Smooth muscle cell (in vitro differentiated cells): ENCODE data around the gene CACHD1. TPM values are rescaled to one million over a fixed set of nuclear protein-coding genes. Genes with fewer than 3 reads are reported as not detected.
"Not testable (repeated sequence)": the region's sequence is repeated elsewhere in the genome, so short reads cannot be mapped to it uniquely, and the experiment has no call there.

ENCODE experiments used
- DNase-seq: peaks from one replicate; lab custom pipeline; 2025; ENCODE audit not compliant: unreplicated experiment; lab: John Stamatoyannopoulos, UW
- H2AFZ ChIP-seq: fragments of 200-600 bp; sonication (generic); 2 replicates; pipeline ENCODE4 v1.6.0; 2016; ENCODE audit warnings: antibody characterized with exemption, low read depth, mild to moderate bottlenecking
- H3F3A ChIP-seq: fragments of 200-600 bp; sonication (generic); 2 replicates; pipeline ENCODE4 v1.6.0; 2017; ENCODE audit warnings: antibody characterized with exemption, low read depth
- H3K27ac ChIP-seq: fragments of 200-600 bp; sonication (generic); 2 replicates; pipeline ENCODE4 v1.5.1; 2016; ENCODE audit warnings: low read depth, mild to moderate bottlenecking
- H3K27me3 ChIP-seq: fragments of 200-600 bp; sonication (generic); 2 replicates; pipeline ENCODE4 v1.6.1; 2016; ENCODE audit warnings: low read depth, mild to moderate bottlenecking
- H3K36me3 ChIP-seq: fragments of 200-600 bp; sonication (generic); 2 replicates; pipeline ENCODE4 v1.5.1; 2016; ENCODE audit warnings: low read depth
- H3K4me1 ChIP-seq: fragments of 200-600 bp; sonication (generic); 2 replicates; pipeline ENCODE4 v1.5.1; 2016; ENCODE audit warnings: low read depth
- H3K4me2 ChIP-seq: fragments of 200-600 bp; sonication (generic); 2 replicates; pipeline ENCODE4 v1.6.0; 2016; ENCODE audit warnings: mild to moderate bottlenecking
- H3K4me3 ChIP-seq: fragments of 200-600 bp; sonication (generic); 2 replicates; pipeline ENCODE4 v1.5.1; 2016; ENCODE audit warnings: mild to moderate bottlenecking
- H3K79me2 ChIP-seq: fragments of 200-600 bp; sonication (generic); 2 replicates; pipeline ENCODE4 v1.6.0; 2016; ENCODE audit warnings: low read depth, mild to moderate bottlenecking
- H3K9ac ChIP-seq: fragments of 200-600 bp; sonication (generic); 2 replicates; pipeline ENCODE4 v1.6.0; 2016; ENCODE audit warnings: low read depth
- H3K9me3 ChIP-seq: fragments of 200-600 bp; sonication (generic); replicated peaks from 2 replicates; pipeline ENCODE4 v1.5.1; 2016; ENCODE audit warnings: low read depth
- H4K20me1 ChIP-seq: fragments of 200-600 bp; sonication (generic); 2 replicates; pipeline ENCODE4 v1.6.0; 2016; ENCODE audit warnings: low read depth
- WGBS: methylation state at CpG from one replicate; pipeline ENCODE4 v1.1.7; 2016; ENCODE audit warnings: low lambda C conversion rate; 5-methylcytosine and 5-hydroxymethylcytosine counted together
- polyA plus RNA-seq: library from polyadenylated mRNA; unstranded; fragments of >200 nt; fragmentation: Nextera tagmentation; extraction: Ambion mirVana; gene quantifications from 2 replicates; pipeline ENCODE4 v1.2.1, GENCODE V29; 2016
- total RNA-seq: library from RNA; depleted of rRNA; stranded (reverse); fragments of >200 nt; gene quantifications from 2 replicates; pipeline ENCODE4 v1.2.3, GENCODE V29; 2014
- TF ChIP-seq, protein P1 (sequence below): fragments of 200-600 bp; sonication (generic); IDR thresholded peaks from 2 replicates; pipeline ENCODE4 v1.5.1; 2017; ENCODE audit warnings: borderline replicate concordance, mild to moderate bottlenecking, antibody characterized with exemption; ENCODE audit not compliant: insufficient read depth, poor library complexity, severe bottlenecking

CACHD1 gene
- total and polyA plus RNA-seq, 2 experiments from 2014 or later = 12.9 to 20.8 TPM

DNA sequence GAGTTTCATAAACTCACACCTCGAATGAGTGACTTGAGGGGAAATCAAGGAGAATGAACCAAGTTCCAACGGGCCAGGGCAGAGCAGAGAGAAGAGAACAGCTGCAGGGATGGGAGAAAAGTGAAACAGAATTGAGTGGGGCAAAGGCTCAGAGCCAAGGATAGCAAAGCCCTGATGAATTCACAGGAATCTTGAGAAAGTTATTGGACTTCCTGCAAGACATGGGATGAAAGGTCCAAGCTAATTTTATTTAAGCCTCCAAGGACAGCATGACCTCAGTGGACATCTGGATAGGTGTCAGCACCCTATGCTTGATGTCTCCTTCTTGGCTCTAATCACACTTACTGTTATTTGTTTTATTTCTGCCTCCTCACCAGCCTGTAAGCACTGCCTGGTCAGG is 232.0 kb downstream of the CACHD1 start:
- Histone ChIP-seq H3K27me3 (no peaks in the 10 kb centered on the region), H3K36me3 (no peaks in the 10 kb centered on the region), H2AFZ (no peak overlapping the region), H3K27ac (no peak overlapping the region), H3K4me2 (no peak overlapping the region), H3K9ac (no peak overlapping the region), H3F3A (no peaks in the 10 kb centered on the region), H3K4me1 (peaks cover 4% of the 10 kb centered on the region), H3K4me3 (no peak overlapping the region), H4K20me1 (no peaks in the 10 kb centered on the region), H3K9me3 (no peaks in the 10 kb centered on the region), H3K79me2 (no peaks in the 10 kb centered on the region)
- TF ChIP-seq, protein P1, sequence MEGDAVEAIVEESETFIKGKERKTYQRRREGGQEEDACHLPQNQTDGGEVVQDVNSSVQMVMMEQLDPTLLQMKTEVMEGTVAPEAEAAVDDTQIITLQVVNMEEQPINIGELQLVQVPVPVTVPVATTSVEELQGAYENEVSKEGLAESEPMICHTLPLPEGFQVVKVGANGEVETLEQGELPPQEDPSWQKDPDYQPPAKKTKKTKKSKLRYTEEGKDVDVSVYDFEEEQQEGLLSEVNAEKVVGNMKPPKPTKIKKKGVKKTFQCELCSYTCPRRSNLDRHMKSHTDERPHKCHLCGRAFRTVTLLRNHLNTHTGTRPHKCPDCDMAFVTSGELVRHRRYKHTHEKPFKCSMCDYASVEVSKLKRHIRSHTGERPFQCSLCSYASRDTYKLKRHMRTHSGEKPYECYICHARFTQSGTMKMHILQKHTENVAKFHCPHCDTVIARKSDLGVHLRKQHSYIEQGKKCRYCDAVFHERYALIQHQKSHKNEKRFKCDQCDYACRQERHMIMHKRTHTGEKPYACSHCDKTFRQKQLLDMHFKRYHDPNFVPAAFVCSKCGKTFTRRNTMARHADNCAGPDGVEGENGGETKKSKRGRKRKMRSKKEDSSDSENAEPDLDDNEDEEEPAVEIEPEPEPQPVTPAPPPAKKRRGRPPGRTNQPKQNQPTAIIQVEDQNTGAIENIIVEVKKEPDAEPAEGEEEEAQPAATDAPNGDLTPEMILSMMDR = no peak
- DNase-seq = no peak
- WGBS = 91% methylated on average over 2 of the region's 2 CpGs

DNA sequence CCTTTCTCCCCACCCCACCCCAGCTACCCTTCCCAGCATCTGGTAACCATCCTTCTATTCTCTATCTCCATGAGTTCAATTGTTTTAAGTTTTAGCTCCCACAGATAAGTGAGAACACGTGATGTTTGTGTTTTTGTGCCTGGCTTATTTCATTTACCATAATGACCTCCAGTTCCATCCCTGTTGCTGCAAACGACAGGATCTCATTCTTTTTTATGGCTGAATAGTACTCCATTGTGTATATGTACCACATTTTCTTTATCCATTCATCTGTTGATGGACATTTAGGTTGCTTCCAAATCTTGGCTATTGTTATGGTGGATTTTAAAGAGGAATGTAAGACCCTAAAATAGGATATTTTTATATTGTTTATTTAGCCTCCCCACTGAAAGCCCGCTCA is 232.7 kb downstream of the CACHD1 start:
- not testable (repeated sequence) for H3F3A ChIP-seq, H3K9me3 ChIP-seq, H4K20me1 ChIP-seq, DNase-seq, H3K4me3 ChIP-seq, H3K27me3 ChIP-seq, H3K4me2 ChIP-seq, H3K9ac ChIP-seq, H3K79me2 ChIP-seq, H3K4me1 ChIP-seq, H2AFZ ChIP-seq, H3K36me3 ChIP-seq, H3K27ac ChIP-seq
- 92% methylated on average over 3 of the region's 3 CpGs for WGBS

DNA sequence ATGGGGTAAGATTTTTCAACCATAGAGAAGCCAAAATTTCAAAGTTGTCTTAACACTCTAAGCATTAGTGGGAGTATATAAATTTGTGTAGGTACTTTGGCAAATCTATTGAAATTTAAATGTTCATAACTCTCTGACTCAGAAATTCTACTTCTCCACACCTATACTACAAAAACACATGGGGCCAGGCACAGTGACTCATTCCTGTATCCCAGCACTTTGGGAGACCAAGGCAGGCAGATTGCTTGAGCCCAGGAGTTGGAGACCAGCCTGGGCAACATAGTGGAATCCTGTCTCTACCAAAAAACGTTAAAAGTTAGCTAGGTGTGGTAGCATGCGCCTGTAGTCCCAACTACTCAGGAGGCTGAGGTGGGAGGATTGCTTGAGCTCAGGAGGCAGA is 233.7 kb downstream of the CACHD1 start:
- 73% methylated on average over 2 of the region's 2 CpGs for WGBS

DNA sequence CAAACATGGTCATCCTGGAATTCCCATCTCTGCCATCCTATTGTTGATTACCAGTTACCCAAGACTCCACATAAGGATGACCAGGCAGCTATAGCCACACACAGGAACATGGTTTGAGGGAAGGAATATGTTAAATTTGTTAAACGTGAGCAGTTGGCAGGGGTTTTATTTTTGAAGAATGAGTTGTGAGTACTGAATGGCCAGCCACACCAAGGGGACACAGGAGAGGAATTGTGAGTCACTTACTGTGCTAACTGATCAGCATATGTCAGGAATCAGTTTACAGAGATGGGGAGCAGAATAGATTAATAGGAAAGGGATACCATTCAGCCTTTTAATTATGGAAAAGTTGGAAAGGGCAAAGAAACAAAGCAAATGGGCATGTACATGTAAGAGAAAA is 235.7 kb downstream of the CACHD1 start:
- Histone ChIP-seq H3F3A (no peaks in the 10 kb centered on the region), H3K36me3 (no peaks in the 10 kb centered on the region), H4K20me1 (no peaks in the 10 kb centered on the region), H3K4me2 (no peak overlapping the region), H3K9me3 (no peaks in the 10 kb centered on the region), H3K4me3 (no peak overlapping the region), H3K27me3 (no peaks in the 10 kb centered on the region), H3K27ac (no peak overlapping the region), H3K79me2 (no peaks in the 10 kb centered on the region), H3K4me1 (no peaks in the 10 kb centered on the region), H3K9ac (no peak overlapping the region), H2AFZ (no peak overlapping the region)
- no peak for DNase-seq
- TF ChIP-seq, protein P1 = no peak
- 74% methylated on average over 1 of the region's 1 CpG for WGBS

More for the DNA sequence above, 233.7 kb downstream of the CACHD1 start:
- Histone ChIP-seq H2AFZ (no peak overlapping the region), H3F3A (no peaks in the 10 kb centered on the region), H4K20me1 (no peaks in the 10 kb centered on the region), H3K4me2 (no peak overlapping the region), H3K9ac (no peak overlapping the region), H3K4me1 (peaks cover 4% of the 10 kb centered on the region), H3K9me3 (no peaks in the 10 kb centered on the region), H3K27me3 (no peaks in the 10 kb centered on the region), H3K36me3 (no peaks in the 10 kb centered on the region), H3K4me3 (no peak overlapping the region), H3K79me2 (no peaks in the 10 kb centered on the region), H3K27ac (no peak overlapping the region)
- TF ChIP-seq, protein P1 = no peak
- DNase-seq = no peak
